Prostate gland (tissue), 2 donors: ENCODE data around the gene ZNF319.

Experiments used
- CTCF ChIP-seq, 4 experiments: fragments of 200-600 bp in 2 of 4; fragments of 450-650 bp in 2 of 4; sonication (generic) in 2 of 4; IDR thresholded peaks; 1 replicate in 3 of 4; 2 replicates in 1 of 4; pipeline ENCODE4 v1.5.1; 2016 to 2019; ENCODE audit warnings: antibody characterized with exemption in 4 of 4, mild to moderate bottlenecking in 2 of 4, moderate library complexity in 2 of 4
- POLR2A ChIP-seq: fragments of 450-650 bp; IDR thresholded peaks from one replicate; pipeline ENCODE4 v1.6.1; 2016; ENCODE audit warnings: antibody characterized with exemption, mild to moderate bottlenecking
- POLR2AphosphoS5 ChIP-seq: sonication (generic); formaldehyde crosslinking; IDR thresholded peaks from one replicate; pipeline ENCODE4 v1.6.1; 2017; ENCODE audit warnings: antibody characterized with exemption

- no peak for TF ChIP-seq POLR2A
- TF ChIP-seq CTCF (IDR thresholded peaks at IDR 0.05) = no peak
- TF ChIP-seq POLR2AphosphoS5 = no peak
Measured at GRCh38 chr16:57972306-57972705, 28.2 kb downstream of the ZNF319 start.
